H54 (cell line): ENCODE measurements around the gene SUSD1.

Experiments used
- DNase-seq: peaks from one replicate; pipeline ENCODE4 v3.0.0; 2011; ENCODE audit warnings: low spot score, mixed read lengths; ENCODE audit not compliant: insufficient read length
- FAIRE-seq: peaks from 3 replicates; lab custom pipeline; 2011; peaks lifted over from hg19 to GRCh38; lab: Jason Lieb, UNC
- POLR2A ChIP-seq: IDR thresholded peaks from 2 replicates; pipeline ENCODE4 v1.6.1; 2011; ENCODE audit warnings: low read depth, mild to moderate bottlenecking, low read length

SUSD1 gene

DNA sequence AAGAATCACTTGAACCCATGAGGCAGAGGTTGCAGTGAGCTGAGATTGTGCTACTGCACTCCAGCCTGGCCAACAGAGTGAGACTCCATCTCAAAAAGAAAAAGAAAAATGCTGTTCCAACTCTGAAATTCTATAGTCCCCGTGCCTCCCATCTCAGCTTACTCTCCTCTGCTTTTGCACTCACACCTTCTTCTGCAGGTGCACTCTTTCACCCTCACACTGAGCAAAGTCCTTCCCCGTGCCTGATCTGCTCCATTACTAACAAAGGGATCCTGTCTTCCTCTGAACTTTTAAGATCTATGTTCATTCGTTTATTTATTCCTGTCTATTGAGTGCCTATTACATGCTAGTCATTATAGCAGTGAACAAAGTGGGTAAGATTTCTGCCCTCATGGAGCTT, 47.8 kb downstream of the SUSD1 start:
- no peak for DNase-seq
- FAIRE-seq, result no peak
- TF ChIP-seq POLR2A, result no peak

DNA sequence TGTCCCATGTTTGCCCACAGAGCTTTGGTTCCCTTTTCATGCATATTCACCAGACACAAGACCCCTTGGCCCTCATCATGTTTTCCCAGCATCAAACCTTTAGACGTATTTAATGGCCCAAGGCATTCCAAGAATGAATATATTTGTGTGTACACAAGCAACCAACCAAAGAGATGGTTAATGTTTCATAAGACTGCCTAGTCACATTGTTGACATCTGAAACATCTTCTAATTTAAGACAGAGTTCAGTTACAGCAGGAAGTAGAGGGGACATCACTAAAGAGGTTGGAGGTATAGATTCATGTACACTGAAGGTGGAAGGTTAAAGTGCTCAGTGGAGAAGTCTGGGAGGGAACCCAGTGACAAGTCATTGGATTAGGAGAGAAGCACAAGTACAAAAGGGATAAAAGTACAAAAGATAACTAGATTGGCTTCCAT, 49.1 kb downstream of the SUSD1 start:
- DNase-seq, result no peak
- no peak for FAIRE-seq
- no peak for TF ChIP-seq POLR2A

DNA sequence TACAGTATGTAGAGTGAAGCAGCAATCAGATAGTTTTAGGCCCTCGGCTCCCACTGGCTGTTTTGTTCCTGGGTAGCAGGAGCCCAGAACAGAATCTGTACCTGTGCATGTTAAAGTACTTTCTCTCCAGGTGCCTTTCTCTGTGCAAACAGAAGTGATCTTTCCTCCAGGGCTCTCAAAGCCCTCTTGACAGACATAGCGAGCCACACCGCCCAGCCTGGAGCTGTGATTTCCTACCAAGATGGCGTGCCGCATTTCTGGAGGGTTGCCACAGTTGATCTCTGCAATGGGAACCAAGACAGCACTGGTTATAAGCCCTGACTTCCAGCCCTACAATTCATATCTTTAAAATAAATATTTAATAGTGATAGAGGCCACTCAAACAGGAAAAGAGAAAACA, 50.9 kb downstream of the SUSD1 start:
- no peak for DNase-seq
- no peak for TF ChIP-seq POLR2A
- FAIRE-seq, result no peak

DNA sequence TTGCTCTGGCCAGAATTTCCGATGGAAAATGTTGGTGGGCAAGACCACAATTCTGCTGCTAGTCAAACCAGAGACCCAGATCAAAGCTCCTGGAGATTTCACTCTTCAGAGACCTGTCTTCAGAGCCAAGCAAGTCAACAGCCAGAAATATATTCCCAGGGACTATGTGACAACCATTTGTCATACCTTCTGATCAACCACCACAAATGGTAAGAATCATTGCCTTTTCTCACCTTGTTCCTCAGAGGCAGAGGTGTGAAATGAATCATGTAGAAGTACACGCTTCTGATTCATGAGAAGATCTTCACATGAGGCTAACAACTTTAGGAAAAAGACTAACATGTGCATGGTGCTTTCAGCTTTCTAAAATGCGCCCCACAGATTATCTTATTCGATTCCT, 53.5 kb downstream of the SUSD1 start:
- FAIRE-seq (no peak), DNase-seq (no peak)
- no peak for TF ChIP-seq POLR2A

DNA sequence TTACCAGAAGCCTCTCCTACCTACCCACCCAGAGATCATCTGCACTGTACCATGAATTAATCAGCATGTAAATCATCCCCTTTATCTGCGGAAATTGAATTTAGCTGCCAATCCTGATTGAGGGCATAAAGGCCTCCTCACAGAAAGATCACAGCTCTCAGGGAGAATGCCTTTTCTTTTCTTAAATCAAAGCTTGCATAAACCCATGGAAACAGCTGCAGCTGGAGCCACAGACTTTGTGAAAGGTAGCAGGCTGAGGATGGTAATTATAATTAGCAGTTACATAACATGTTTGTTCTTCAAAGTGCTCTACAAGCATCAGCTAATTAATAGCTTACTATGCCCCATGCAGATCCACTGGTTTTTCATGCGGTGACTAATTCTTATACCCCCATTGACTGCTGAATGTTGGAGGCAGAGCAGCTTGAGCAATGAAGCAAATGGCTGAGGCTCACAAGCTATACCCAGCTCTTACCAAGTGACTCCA, 54.6 kb downstream of the SUSD1 start:
- TF ChIP-seq POLR2A, result no peak
- FAIRE-seq (no peak), DNase-seq (no peak)

DNA sequence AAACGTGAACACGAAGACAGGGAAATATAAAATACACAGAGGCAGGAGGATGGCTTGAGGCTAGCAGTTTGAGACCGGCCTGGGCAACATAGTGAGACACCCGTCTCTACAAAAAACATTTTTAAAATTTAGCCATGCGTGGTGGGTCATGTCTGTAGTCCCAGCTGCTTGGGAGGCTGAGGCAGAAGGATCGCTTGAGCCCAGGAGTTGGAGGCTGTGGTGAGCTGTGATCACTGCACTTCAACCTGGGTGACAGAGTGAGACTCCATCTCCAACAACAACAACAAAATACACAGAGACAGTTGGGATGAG, 55.1 kb downstream of the SUSD1 start:
- no peak for FAIRE-seq
- no peak for DNase-seq
- TF ChIP-seq POLR2A, result no peak

DNA sequence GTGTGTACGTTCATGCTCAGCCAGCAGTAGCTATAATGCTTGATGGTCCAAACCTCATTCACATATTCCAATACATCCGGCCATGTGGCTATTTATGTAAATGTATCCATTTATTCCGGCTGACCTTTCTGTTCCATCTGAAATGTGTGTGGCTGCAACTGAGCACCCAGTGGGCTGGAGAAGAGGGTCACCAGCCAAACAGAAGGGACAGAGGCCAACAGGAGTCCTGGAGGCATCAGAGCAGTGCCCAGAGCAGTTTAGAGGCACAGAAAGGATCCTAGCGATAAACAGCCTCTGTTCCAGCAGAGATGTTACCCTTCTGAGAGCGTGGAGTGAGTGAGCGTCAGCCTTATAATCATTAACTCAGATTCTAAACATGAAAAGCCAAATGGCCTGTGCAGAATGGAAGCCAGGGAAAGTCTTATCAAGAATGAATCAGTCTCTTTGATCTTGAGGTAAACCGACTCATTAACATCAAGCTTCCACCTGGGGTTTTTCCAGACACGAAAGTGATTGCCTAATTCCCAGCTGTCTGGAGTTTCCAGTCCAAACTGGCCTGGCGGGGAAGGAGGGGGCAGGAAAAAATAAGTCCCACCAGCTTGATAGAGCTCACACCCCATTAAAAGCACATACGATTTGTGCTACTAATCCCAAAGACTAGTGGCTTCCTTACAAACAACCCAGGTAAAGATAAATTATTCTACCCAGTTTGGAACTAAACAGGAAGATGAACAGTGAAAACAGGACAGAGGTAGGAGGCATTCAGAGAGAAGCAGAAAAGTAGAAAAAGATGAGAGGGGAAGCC, 55.7 kb downstream of the SUSD1 start:
- DNase-seq, result no peak
- FAIRE-seq, result no peak
- no peak for TF ChIP-seq POLR2A

DNA sequence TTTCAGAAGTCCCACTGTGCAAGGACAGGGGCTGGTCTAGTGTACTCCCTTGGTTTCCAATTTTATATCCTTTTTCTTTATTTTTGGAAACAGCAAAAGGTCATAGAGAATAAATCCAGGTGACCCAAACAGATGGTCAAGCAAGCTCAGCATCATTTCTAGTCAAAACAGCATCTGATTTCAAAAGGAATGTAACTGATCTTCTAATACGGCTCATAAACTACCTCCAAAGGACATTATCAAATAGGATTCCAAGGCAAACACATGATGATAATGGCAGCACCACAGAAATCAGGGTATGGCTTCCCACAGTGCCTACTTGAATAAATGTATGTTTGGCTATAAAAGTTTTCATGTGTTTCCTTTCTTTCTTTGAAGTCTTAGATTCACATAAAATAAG, 57.1 kb downstream of the SUSD1 start:
- no peak for FAIRE-seq
- DNase-seq, result no peak
- no peak for TF ChIP-seq POLR2A

DNA sequence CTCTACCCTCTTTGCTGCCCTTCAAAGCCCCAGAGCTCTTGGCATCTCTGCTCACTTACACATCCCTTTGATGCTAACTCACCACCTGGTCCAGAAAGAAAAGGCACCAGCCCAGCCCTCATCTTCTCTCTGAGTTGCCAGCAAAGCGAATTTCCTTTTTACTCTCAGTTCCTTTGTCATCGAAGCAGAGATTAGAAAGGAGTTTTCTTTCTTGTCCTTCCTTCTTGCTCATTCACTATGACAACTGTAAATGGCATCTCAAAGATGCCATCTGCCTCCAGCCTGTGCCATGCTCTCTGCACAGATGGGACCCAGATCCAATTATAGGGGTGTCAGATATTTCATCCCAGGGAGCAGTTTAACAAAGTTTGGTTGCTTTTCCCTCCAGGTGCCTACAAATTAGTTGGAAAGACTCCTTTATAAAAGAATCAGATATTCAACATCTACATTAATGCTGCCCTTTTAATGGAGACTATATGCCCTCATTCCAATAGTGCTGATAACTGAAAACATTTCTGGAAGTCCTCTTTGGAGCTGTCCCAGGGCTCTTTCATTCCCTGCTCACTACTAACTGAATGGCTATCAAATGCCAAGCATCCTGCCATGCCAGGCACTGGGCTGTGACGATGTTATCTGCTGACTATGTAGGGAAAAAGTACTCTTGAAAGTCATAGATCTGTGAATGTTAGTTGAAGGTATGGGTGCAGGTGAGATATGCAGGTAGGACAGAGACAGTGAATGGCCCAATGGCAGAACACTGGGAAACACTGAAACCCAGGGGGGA, 58.9 kb downstream of the SUSD1 start:
- no peak for FAIRE-seq
- no peak for DNase-seq
- no peak for TF ChIP-seq POLR2A

DNA sequence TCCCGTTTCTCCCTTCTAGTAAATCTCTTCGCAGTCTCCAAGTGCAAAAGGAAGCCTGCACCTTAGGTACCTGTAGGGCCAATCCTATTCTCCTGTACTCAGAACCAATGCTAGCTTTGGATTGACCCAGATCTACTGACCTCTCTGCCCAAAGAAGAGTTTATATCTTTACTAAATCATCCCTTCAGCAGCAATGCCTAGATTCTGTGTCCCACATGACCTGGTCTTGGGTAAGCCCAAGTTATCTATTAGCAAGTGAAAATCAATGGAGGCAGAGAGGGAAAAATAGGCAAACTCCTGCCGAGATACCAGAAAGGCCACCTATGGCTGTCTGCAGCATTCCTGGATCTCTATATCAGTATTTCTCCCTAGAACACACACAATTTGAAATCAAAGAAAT, 60.0 kb downstream of the SUSD1 start:
- TF ChIP-seq POLR2A, result no peak
- FAIRE-seq, result no peak

DNA sequence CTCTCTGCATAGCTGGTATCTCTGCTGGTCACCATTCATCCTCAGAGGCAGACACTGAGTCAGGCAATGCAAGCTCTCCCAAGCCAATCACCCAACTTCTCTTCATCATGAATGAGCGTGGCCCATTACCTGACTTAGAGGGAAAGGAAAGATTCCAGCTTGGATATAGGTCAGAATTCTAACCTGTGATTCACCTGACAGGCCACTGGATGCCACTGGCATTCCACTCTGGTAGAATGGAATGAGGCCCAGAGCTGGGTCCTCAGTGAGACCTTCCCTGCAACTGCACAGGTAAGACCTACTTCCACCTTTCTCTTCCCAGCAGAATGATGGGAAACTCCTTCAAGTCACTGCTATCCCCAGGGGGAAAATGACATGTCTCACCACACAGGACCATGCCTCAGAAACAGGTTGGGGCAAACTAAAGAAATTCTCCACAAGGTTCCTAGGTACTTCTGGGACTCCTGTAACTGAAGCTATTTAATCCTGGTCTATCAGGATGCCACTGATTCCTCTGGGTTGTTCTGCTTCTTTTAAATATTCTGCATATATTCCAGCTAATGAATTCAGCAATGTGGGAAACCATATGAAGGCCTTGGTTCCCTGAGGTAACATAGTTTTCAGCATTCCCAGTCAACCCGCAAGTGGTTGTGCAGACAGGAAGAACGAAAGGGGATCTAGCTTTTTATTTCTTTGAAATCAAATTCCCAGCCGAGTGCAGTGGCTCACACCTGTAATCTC, 62.0 kb downstream of the SUSD1 start:
- TF ChIP-seq POLR2A, result no peak
- FAIRE-seq (no peak), DNase-seq (peak; percentile 33)

More for the DNA sequence above, 60.0 kb downstream of the SUSD1 start:
- DNase-seq, result no peak

DNA sequence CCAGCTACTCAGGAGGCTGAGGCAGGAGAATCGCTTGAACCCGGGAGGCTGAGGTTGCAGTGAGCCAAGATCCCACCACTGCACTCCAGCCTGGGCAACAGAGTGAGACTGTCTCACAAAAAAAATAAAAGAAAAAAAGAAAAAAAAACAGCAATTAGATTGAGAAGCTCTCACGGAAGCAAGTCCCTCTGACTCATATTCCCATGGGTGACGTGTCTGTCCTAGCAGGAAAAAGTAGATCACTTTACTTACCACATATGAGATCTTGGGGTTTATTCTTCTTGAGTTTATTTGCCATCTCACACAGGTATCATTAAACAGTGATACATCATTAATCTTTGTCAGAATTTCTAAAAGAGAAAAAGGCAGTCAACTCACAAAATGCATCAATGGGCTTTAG, 62.6 kb downstream of the SUSD1 start:
- no peak for TF ChIP-seq POLR2A
- DNase-seq, result peak; percentile 57
- FAIRE-seq, result peak; percentile 97

DNA sequence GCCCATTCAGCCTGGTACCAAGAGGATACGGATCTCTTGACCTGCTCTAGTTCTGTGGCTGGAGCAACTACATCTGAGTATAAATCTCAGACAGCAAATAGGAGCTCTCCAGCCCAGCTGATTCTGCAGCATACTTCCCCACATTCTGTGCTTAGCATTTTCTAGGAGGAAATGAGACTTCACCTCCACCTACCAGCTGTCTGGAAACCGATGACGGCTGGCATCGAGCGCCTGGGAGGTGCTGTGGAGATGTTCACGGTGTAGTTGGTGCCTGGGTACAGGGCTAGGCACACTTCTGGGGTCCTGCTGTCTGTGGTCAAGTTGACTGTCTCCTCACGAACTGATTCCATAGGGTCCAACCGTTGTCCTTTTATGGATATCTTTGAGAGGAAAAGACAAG, 63.6 kb downstream of the SUSD1 start:
- TF ChIP-seq POLR2A, result no peak
- no peak for DNase-seq
- no peak for FAIRE-seq

DNA sequence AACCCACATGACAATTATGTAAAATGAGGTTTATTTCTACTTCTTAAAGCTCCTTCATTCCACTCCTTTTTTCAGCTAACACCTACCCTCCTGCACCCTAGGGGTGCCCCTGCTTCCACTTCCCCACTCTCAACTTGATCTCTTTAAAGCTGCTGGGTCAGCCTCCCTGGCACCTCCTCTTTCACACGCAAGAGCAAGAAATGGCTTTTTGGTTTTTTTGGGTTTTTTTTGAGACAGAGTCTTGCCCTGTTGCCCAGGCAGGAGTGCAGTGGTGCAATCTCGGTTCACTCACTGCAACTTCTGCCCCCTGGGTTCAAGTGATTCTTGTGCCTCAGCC, 64.4 kb downstream of the SUSD1 start:
- TF ChIP-seq POLR2A, result no peak
- FAIRE-seq (no peak), DNase-seq (no peak)
